GM12878 (cell line): Measurements from ENCODE around the gene CCN5.

Experiments
- RAD21 ChIP-seq: IDR thresholded peaks from 2 replicates; pipeline ENCODE4 v1.6.1; 2011; ENCODE audit warnings: mild to moderate bottlenecking, low read depth, low read length, moderate library complexity; ENCODE audit not compliant: insufficient read depth
- TCF7 ChIP-seq: IDR thresholded peaks from 2 replicates; pipeline ENCODE4 v1.6.1; 2014; ENCODE audit warnings: antibody characterized with exemption, borderline replicate concordance

DNA sequence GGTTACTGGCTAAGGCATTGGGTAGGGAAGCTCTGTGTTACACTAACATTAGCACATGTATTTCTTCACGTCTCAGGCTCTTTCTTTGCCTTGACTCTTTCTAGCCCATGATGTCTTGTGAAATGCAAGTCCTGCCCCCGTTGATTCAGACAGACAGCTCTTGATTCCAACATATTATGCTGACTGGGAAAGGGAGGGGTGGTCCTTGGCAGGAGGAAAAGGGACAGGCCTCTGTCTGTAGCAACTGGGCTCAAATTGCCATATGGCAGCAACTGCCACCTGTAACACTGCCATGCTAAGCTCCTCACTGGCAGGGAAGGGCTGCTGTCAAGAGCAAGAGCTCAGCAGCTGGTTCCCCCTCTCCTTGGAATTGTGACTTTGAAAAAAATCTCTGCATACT, 24.8 kb downstream of the CCN5 start:
- no peak for TF ChIP-seq TCF7
- no peak for TF ChIP-seq RAD21
